ENCODE data around the gene TIMELESS.
"Not testable (repeated sequence)": the region's sequence is repeated elsewhere in the genome, so short reads cannot be mapped to it uniquely, and the experiment has no call there.

DNA sequence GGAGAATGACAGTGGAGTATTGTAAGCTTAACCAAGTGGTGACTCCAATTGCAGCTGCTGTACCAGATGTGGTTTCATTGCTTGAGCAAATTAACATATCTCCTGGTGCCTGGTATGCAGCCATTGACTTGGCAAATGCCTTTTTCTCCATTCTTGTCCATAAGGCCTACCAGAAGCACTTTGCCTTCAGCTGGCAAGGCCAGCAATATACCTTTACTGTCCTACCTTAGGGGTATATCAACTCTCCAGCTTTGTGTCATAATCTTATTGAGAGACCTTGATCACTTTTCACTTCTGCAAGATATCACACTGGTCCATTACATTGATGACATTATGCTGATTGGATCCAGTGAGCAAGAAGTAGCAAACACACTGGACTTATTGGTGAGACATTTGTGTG lies 47.6 kb downstream of the TIMELESS start:
- TF ChIP-seq, protein P1, sequence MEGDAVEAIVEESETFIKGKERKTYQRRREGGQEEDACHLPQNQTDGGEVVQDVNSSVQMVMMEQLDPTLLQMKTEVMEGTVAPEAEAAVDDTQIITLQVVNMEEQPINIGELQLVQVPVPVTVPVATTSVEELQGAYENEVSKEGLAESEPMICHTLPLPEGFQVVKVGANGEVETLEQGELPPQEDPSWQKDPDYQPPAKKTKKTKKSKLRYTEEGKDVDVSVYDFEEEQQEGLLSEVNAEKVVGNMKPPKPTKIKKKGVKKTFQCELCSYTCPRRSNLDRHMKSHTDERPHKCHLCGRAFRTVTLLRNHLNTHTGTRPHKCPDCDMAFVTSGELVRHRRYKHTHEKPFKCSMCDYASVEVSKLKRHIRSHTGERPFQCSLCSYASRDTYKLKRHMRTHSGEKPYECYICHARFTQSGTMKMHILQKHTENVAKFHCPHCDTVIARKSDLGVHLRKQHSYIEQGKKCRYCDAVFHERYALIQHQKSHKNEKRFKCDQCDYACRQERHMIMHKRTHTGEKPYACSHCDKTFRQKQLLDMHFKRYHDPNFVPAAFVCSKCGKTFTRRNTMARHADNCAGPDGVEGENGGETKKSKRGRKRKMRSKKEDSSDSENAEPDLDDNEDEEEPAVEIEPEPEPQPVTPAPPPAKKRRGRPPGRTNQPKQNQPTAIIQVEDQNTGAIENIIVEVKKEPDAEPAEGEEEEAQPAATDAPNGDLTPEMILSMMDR (IDR thresholded peaks at IDR 0.05; ENCODE audit: low read length): not testable (repeated sequence)
- not testable (repeated sequence) for TF ChIP-seq EZH2 (optimal IDR thresholded peaks at IDR 0.05; ENCODE audit: low read depth, low read length)
